Gastrocnemius medialis (tissue), 4 donors: ENCODE data around the gene CFLAR.

Experiments used
- CTCF ChIP-seq, 5 experiments: fragments of 450-650 bp in 3 of 5; fragments of 200-600 bp in 2 of 5; sonication (generic) in 2 of 5; IDR thresholded peaks in 4 of 5; conservative IDR thresholded peaks in 1 of 5; 1 replicate in 4 of 5; 2 replicates in 1 of 5; pipeline ENCODE4 v1.5.1; 2016 to 2019; ENCODE audit warnings: antibody characterized with exemption in 5 of 5, mild to moderate bottlenecking in 3 of 5, moderate library complexity in 3 of 5
- POLR2A ChIP-seq, 2 donors: fragments of 450-650 bp; IDR thresholded peaks; one replicate each; pipeline ENCODE4 v1.6.1; 2017; ENCODE audit warnings: antibody characterized with exemption in 2 of 2, mild to moderate bottlenecking in 2 of 2, moderate library complexity in 2 of 2

- TF ChIP-seq POLR2A (IDR thresholded peaks at IDR 0.05) (no peak), CTCF (IDR thresholded peaks at IDR 0.05 in 4 of 5, conservative IDR thresholded peaks at IDR 0.05 in 1 of 5) (no peak)
Measured at GRCh38 chr2:201199847-201200246, 83.9 kb downstream of the CFLAR start.
